ENCODE results near the gene PFKL.

- no peak for TF ChIP-seq HMGXB4 (CRISPR knock-in tag; IDR thresholded peaks at IDR 0.05; ENCODE audit: borderline replicate concordance)
- no peak for TF ChIP-seq CTCF (IDR thresholded peaks at IDR 0.05)
- no peak for TF ChIP-seq EP300 (IDR thresholded peaks at IDR 0.05)
- TF ChIP-seq MAX (IDR thresholded peaks at IDR 0.05), result no peak
- TF ChIP-seq, protein P1, sequence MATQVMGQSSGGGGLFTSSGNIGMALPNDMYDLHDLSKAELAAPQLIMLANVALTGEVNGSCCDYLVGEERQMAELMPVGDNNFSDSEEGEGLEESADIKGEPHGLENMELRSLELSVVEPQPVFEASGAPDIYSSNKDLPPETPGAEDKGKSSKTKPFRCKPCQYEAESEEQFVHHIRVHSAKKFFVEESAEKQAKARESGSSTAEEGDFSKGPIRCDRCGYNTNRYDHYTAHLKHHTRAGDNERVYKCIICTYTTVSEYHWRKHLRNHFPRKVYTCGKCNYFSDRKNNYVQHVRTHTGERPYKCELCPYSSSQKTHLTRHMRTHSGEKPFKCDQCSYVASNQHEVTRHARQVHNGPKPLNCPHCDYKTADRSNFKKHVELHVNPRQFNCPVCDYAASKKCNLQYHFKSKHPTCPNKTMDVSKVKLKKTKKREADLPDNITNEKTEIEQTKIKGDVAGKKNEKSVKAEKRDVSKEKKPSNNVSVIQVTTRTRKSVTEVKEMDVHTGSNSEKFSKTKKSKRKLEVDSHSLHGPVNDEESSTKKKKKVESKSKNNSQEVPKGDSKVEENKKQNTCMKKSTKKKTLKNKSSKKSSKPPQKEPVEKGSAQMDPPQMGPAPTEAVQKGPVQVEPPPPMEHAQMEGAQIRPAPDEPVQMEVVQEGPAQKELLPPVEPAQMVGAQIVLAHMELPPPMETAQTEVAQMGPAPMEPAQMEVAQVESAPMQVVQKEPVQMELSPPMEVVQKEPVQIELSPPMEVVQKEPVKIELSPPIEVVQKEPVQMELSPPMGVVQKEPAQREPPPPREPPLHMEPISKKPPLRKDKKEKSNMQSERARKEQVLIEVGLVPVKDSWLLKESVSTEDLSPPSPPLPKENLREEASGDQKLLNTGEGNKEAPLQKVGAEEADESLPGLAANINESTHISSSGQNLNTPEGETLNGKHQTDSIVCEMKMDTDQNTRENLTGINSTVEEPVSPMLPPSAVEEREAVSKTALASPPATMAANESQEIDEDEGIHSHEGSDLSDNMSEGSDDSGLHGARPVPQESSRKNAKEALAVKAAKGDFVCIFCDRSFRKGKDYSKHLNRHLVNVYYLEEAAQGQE (IDR thresholded peaks at IDR 0.05), result no peak
- no peak for TF ChIP-seq RFX5 (IDR thresholded peaks at IDR 0.05)
- TF ChIP-seq ESRRA (IDR thresholded peaks at IDR 0.05; ENCODE audit: borderline replicate concordance, low read length), result no peak
- TF ChIP-seq ZC3H11A (IDR thresholded peaks at IDR 0.05), result no peak
- no peak for TF ChIP-seq POLR2A (IDR thresholded peaks at IDR 0.05; ENCODE audit: low read length)
- TF ChIP-seq, protein P2, sequence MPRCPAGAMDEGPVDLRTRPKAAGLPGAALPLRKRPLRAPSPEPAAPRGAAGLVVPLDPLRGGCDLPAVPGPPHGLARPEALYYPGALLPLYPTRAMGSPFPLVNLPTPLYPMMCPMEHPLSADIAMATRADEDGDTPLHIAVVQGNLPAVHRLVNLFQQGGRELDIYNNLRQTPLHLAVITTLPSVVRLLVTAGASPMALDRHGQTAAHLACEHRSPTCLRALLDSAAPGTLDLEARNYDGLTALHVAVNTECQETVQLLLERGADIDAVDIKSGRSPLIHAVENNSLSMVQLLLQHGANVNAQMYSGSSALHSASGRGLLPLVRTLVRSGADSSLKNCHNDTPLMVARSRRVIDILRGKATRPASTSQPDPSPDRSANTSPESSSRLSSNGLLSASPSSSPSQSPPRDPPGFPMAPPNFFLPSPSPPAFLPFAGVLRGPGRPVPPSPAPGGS (IDR thresholded peaks at IDR 0.05), result no peak
- no peak for TF ChIP-seq MYC (IDR thresholded peaks at IDR 0.05; ENCODE audit: borderline replicate concordance, low read length)
- TF ChIP-seq RAD21 (conservative IDR thresholded peaks at IDR 0.05 in 1 of 2, IDR thresholded peaks at IDR 0.05 in 1 of 2), result no peak
- TF ChIP-seq FOSL2 (IDR thresholded peaks at IDR 0.05), result no peak
- TF ChIP-seq FOSL2 (CRISPR knock-in tag; IDR thresholded peaks at IDR 0.05), result no peak
- TF ChIP-seq JUN (IDR thresholded peaks at IDR 0.05), result no peak
Observed at GRCh38 chr21:44295163-44295573, 4.7 kb upstream of the PFKL start.
